RWPE2 (cell line): ENCODE data around the gene CCDC177.

Source experiments
- ATAC-seq: fragments of 200-7000 bp; cut with Tn5 transposase; 3 replicates; pipeline ENCODE4 v1.9.1; 2021; ENCODE audit warnings: low read depth
- DNase-seq: peaks from one replicate; pipeline ENCODE4 v3.0.0-alpha.2; 2020; ENCODE audit warnings: low spot score
- H3K27ac ChIP-seq: fragments of 450-650 bp; 2 replicates; pipeline ENCODE4 v1.5.1; 2017; ENCODE audit warnings: mild to moderate bottlenecking; ENCODE audit not compliant: poor library complexity, severe bottlenecking
- H3K27me3 ChIP-seq: fragments of 250-450 bp; sonication (Bioruptor Pico); 2 replicates; pipeline ENCODE4 v1.5.1; 2021; ENCODE audit warnings: mild to moderate bottlenecking, moderate library complexity; ENCODE audit not compliant: insufficient read depth, poor library complexity, severe bottlenecking
- H3K36me3 ChIP-seq: fragments of 250-450 bp; sonication (Bioruptor Pico); 2 replicates; pipeline ENCODE4 v1.5.1; 2020; ENCODE audit warnings: low read depth, mild to moderate bottlenecking, moderate library complexity
- H3K4me1 ChIP-seq: fragments of 250-450 bp; sonication (Bioruptor Pico); 2 replicates; pipeline ENCODE4 v1.5.1; 2021; ENCODE audit warnings: mild to moderate bottlenecking, moderate library complexity; ENCODE audit not compliant: insufficient read depth, poor library complexity, severe bottlenecking
- H3K4me3 ChIP-seq: fragments of 250-450 bp; sonication (Bioruptor Pico); 2 replicates; pipeline ENCODE4 v1.5.1; 2021; ENCODE audit warnings: mild to moderate bottlenecking, moderate library complexity; ENCODE audit not compliant: severe bottlenecking
- H3K9me3 ChIP-seq: fragments of 250-450 bp; sonication (Bioruptor Pico); 2 replicates; pipeline ENCODE4 v1.5.1; 2021; ENCODE audit warnings: mild to moderate bottlenecking, moderate library complexity; ENCODE audit not compliant: severe bottlenecking
- TF ChIP-seq, protein P1 (sequence below): fragments of 450-650 bp; IDR thresholded peaks from one replicate; pipeline ENCODE4 v1.5.1; 2017; ENCODE audit warnings: mild to moderate bottlenecking, moderate library complexity; ENCODE audit not compliant: poor library complexity, severe bottlenecking

CCDC177 gene

DNA sequence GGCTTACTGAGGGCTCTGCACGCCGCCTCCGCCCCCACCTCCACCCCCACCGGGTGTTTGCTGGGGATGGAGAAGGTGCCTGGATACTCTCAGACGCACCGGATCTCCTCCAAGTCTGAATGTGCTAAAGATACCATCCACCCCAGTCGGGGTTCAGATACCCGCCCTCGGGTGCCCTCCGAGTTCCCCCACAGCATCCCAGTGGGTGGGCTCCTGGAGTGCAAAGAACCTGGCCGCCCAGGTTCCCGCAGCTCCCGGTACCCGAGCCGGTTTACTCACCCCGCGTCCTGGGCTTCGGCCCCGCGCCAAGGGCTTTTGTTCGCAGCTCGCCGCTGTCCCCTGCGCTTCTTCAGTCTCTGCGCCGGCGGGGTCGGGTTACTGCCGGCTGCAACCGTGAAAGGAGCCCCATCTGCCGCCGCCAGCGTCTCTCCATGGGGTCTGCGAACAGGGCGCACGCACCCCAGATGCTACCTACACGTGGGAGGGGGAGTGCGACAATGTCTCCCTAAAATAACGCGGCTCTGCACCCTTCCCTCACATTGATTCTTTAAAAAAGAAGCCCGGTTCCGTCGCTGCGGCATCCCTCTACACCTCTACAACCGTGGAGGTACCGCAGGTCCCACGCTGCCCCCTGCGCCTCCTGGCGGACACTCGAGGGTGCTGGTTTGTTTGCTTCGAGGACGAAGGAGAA lies at the start of gene CCDC177:
Gene CCDC177, minus strand, starts transcription at position 609 of the 691 bp plus-strand sequence. CDS start 1,249 bp downstream, outside the sequence.
- DNase-seq = peak; percentile 84
- TF ChIP-seq, protein P1, sequence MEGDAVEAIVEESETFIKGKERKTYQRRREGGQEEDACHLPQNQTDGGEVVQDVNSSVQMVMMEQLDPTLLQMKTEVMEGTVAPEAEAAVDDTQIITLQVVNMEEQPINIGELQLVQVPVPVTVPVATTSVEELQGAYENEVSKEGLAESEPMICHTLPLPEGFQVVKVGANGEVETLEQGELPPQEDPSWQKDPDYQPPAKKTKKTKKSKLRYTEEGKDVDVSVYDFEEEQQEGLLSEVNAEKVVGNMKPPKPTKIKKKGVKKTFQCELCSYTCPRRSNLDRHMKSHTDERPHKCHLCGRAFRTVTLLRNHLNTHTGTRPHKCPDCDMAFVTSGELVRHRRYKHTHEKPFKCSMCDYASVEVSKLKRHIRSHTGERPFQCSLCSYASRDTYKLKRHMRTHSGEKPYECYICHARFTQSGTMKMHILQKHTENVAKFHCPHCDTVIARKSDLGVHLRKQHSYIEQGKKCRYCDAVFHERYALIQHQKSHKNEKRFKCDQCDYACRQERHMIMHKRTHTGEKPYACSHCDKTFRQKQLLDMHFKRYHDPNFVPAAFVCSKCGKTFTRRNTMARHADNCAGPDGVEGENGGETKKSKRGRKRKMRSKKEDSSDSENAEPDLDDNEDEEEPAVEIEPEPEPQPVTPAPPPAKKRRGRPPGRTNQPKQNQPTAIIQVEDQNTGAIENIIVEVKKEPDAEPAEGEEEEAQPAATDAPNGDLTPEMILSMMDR = peak; percentile 99
- no peak within 1 kb of the TSS for H3K27ac ChIP-seq
- H3K27me3 ChIP-seq = peaks cover 71% of the 10 kb centered on the region
- ATAC-seq = peak; percentile 70
- peaks cover 2% of the 10 kb centered on the region for H3K4me1 ChIP-seq
- no peaks in the 10 kb centered on the region for H3K9me3 ChIP-seq
- no peaks in the 10 kb centered on the region for H3K36me3 ChIP-seq
- peak within 1 kb of the TSS; percentile 6 for H3K4me3 ChIP-seq

DNA sequence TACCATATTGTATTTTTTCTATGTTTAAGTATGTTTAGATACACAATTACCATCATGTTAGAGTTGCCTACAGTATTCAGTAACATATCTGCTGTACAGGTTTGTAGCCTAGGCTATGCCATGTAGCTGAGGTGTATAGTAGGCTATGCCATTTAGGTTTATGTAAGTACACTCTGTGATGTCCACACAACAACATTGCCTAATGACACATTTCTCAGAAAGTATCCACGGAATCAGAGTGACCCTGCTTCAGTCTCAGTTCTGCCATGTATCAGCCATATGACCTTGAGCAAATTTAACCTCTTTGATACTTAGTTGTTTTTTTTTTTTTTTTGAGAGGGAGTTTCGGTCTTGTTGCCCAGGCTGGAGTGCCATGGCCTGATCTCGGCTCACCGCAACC lies 49.5 kb upstream of the CCDC177 start:
- no peak for ATAC-seq
- H3K27me3 ChIP-seq = no peaks in the 10 kb centered on the region
- no peak overlapping the region for H3K27ac ChIP-seq
- H3K36me3 ChIP-seq = no peaks in the 10 kb centered on the region; the same call in 1 of the 2 replicates
- no peaks in the 10 kb centered on the region for H3K4me1 ChIP-seq
- no peaks in the 10 kb centered on the region for H3K9me3 ChIP-seq
- no peak overlapping the region for H3K4me3 ChIP-seq
- DNase-seq = no peak
- TF ChIP-seq, protein P1 = no peak

DNA sequence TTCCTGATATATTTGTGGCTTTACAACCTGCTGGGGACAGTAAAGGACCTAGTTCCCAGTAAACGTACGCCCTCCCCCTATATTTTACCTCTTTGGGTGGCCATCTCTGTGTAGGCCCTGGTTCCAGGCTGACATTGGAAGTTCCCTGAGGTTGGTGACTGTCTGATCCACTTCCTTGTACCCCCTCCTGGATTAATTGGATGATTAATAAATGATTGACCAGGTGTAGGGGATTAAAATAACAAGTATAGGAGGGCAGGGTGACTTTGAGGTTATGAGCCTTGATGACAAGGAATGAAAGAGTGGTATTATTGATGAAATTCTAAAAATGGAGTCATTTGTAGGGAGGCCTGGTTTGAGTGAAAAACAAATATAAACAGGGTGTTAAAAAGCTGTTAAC lies 46.3 kb upstream of the CCDC177 start:
- Histone ChIP-seq H3K4me3 (no peak overlapping the region), H3K36me3 (no peaks in the 10 kb centered on the region; the same call in 1 of the 2 replicates), H3K27me3 (no peaks in the 10 kb centered on the region), H3K4me1 (peaks cover 16% of the 10 kb centered on the region), H3K9me3 (no peaks in the 10 kb centered on the region), H3K27ac (no peak overlapping the region)
- TF ChIP-seq, protein P1 = no peak
- ATAC-seq (no peak), DNase-seq (no peak)

DNA sequence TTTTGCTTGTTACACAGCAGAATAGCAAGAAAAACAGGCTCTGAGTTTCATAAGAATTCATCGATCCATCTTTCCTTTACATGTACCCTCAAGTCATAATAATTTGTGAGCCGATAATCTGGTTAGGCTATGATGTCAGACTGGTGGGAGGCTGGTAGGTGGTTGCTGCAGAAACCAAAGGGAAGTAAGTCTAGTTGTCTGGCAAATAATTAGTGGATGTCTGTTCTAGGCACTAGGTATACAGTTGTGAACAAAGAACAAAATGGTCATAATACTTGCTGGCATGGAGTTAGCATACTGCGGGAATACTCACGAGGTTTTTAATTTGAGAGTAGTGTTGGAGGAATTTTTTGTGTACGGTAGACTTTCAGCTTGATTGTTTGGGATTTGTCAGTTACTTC lies 45.5 kb upstream of the CCDC177 start:
- no peak overlapping the region for H3K4me3 ChIP-seq
- H3K27ac ChIP-seq = no peak overlapping the region
- H3K4me1 ChIP-seq = peaks cover 23% of the 10 kb centered on the region
- H3K27me3 ChIP-seq = no peaks in the 10 kb centered on the region
- no peaks in the 10 kb centered on the region for H3K9me3 ChIP-seq
- TF ChIP-seq, protein P1 = no peak
- no peak for DNase-seq
- ATAC-seq = no peak
- no peaks in the 10 kb centered on the region; the same call in 1 of the 2 replicates for H3K36me3 ChIP-seq

DNA sequence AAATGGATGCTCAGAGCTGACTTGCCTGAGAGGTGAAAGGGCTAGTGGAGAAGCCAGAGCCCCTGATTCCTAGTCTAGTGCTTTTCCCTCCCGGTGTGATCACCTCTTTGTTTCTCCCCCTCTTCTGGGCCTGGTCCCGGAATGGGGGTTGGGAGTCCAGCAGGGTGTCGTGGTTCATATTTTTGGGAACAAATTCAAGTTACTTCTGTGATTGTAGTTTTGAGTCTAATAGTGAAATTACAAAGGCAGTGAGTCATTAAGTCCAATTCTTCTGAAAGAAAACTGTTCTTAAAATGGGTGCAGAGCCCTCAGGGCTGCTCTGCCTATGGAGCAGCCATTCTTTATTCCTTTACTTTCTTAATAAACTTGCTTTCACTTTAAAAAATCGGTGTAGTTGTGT lies 44.3 kb upstream of the CCDC177 start:
- Histone ChIP-seq H3K4me1 (peaks cover 29% of the 10 kb centered on the region), H3K27me3 (no peaks in the 10 kb centered on the region), H3K9me3 (no peaks in the 10 kb centered on the region), H3K4me3 (no peak overlapping the region), H3K27ac (no peak overlapping the region), H3K36me3 (no peaks in the 10 kb centered on the region)
- ATAC-seq = no peak
- TF ChIP-seq, protein P1 = no peak
- DNase-seq = no peak
